H1 (cell line): ENCODE results near the gene PLK5.

Experiments
- CTCF ChIP-seq, 3 experiments: IDR thresholded peaks; 1 replicate in 2 of 3; 2 replicates in 1 of 3; pipeline versions ENCODE4 v1.5.1 to v1.6.1; 2011; ENCODE audit warnings: low read length in 3 of 3, mild to moderate bottlenecking in 3 of 3, inconsistent platforms in 2 of 3, low read depth in 1 of 3, moderate library complexity in 1 of 3; ENCODE audit not compliant: insufficient read depth in 1 of 3; ENCODE audit errors: control extremely low read depth in 1 of 3
- EZH2 ChIP-seq: fragments of 200-600 bp; sonication (generic); IDR thresholded peaks from 2 replicates; pipeline ENCODE4 v1.7.1; 2012; ENCODE audit warnings: low read depth, mild to moderate bottlenecking, moderate library complexity, low read length, inconsistent platforms; ENCODE audit not compliant: severe bottlenecking
- JUND ChIP-seq: IDR thresholded peaks from 2 replicates; pipeline ENCODE4 v1.6.1; 2011; ENCODE audit warnings: mild to moderate bottlenecking, improper control_type of control experiment, low read length
- KDM1A ChIP-seq: fragments of 200-600, 300-600 bp; sonication (generic); IDR thresholded peaks from 2 replicates; pipeline ENCODE4 v1.7.1; 2016; ENCODE audit warnings: mild to moderate bottlenecking, low read length, borderline replicate concordance
- MAX ChIP-seq: IDR thresholded peaks from 2 replicates; pipeline ENCODE4 v1.6.1; 2012; ENCODE audit warnings: inconsistent platforms
- PHF8 ChIP-seq: fragments of 200-600 bp; sonication (generic); conservative IDR thresholded peaks from 2 replicates; pipeline ENCODE4 v1.7.1; 2012; ENCODE audit warnings: low read depth, mild to moderate bottlenecking, inconsistent platforms, low read length, moderate library complexity
- RAD21 ChIP-seq, 2 experiments: IDR thresholded peaks in 1 of 2; conservative IDR thresholded peaks in 1 of 2; 2 replicates each; pipeline ENCODE4 v1.6.1; 2011; ENCODE audit warnings: low read depth in 2 of 2, low read length in 2 of 2, improper control_type of control experiment in 1 of 2, inconsistent platforms in 1 of 2, mild to moderate bottlenecking in 1 of 2, moderate library complexity in 1 of 2
- RXRA ChIP-seq: IDR thresholded peaks from 2 replicates; pipeline ENCODE4 v1.6.1; 2011; ENCODE audit warnings: low read depth, mild to moderate bottlenecking, low read length, moderate library complexity; ENCODE audit not compliant: insufficient read depth
- TAF1 ChIP-seq: IDR thresholded peaks from 2 replicates; pipeline ENCODE4 v1.6.1; 2011; ENCODE audit warnings: mild to moderate bottlenecking, low read depth, low read length
- TBP ChIP-seq: IDR thresholded peaks from 2 replicates; pipeline ENCODE4 v1.6.1; 2011; ENCODE audit warnings: low read depth, low read length, improper control_type of control experiment

GRCh38 chr19:1555487-1556389 is 31.9 kb downstream of the PLK5 start:
- TF ChIP-seq CTCF (IDR thresholded peaks at IDR 0.05; ENCODE audit: control extremely low read depth in 1 of 3, insufficient read depth in 1 of 3, low read depth in 1 of 3, low read length in 3 of 3) (no peak), EZH2 (no peak), PHF8 (no peak), JUND (no peak), RAD21 (IDR thresholded peaks at IDR 0.05 in 1 of 2, conservative IDR thresholded peaks at IDR 0.05 in 1 of 2; ENCODE audit: low read depth in 2 of 2, low read length in 2 of 2) (no peak), KDM1A (no peak), MAX (no peak), RXRA (no peak), TAF1 (no peak), TBP (no peak)
